Measurements from ENCODE around the gene SPATC1L.

GRCh38 chr21:46161633-46162592, 22.3 kb downstream of the SPATC1L start:
- TF ChIP-seq CTCF (IDR thresholded peaks at IDR 0.05 in 4 of 5, conservative IDR thresholded peaks at IDR 0.05 in 1 of 5) (no peak), POLR2A (IDR thresholded peaks at IDR 0.05) (no peak)

All from gastrocnemius medialis (tissue), 4 donors.